Activated CD4-positive, alpha-beta T cell treated with anti-CD3 and anti-CD28 coated beads, Interleukin-2, amount 10 ng/mL, durations not matched to agents 7 days and 5 days (primary cell): Measurements from ENCODE around the gene KCNAB2. TPM values are rescaled to one million over a fixed set of nuclear protein-coding genes. Genes with fewer than 3 reads are reported as not detected.
"Not testable (repeated sequence)": the region's sequence is repeated elsewhere in the genome, so short reads cannot be mapped to it uniquely, and the experiment has no call there.

ENCODE experiments used
- CTCF ChIA-PET: fragments of 350-600 bp; sonication (Branson Sonifier 250); formaldehyde crosslinking; loops from one replicate; lab custom pipeline; 2021; ENCODE audit warnings: antibody characterized with exemption; lab: Charles Lee
- POLR2A ChIA-PET: fragments of 350-600 bp; sonication (Branson Sonifier 250); formaldehyde crosslinking; loops from one replicate; lab custom pipeline; 2021; ENCODE audit warnings: antibody characterized with exemption; lab: Charles Lee
- DNase-seq: peaks from one replicate; pipeline ENCODE4 v3.0.0-alpha.2; 2020
- H3K27ac Mint-ChIP-seq: one replicate; pipeline ENCODE4 v1.8.0; 2021; ENCODE audit warnings: mild to moderate bottlenecking, moderate library complexity, mixed read lengths
- H3K27me3 Mint-ChIP-seq: one replicate; pipeline ENCODE4 v1.8.0; 2021; ENCODE audit warnings: mixed read lengths
- H3K36me3 Mint-ChIP-seq: one replicate; pipeline ENCODE4 v1.8.0; 2021; ENCODE audit warnings: low read depth, mixed read lengths
- H3K4me1 Mint-ChIP-seq: one replicate; pipeline ENCODE4 v1.8.0; 2021; ENCODE audit warnings: mixed read lengths
- H3K4me3 Mint-ChIP-seq: one replicate; pipeline ENCODE4 v1.8.0; 2021; ENCODE audit warnings: mild to moderate bottlenecking, moderate library complexity, mixed read lengths
- H3K9me3 Mint-ChIP-seq: one replicate; pipeline ENCODE4 v1.8.0; 2021; ENCODE audit warnings: mixed read lengths
- total RNA-seq, 2 experiments: library from RNA; stranded (reverse); gene quantifications; one replicate each; pipeline ENCODE4 v1.2.3, GENCODE V29; 2021

KCNAB2 gene
- total RNA-seq, 2 experiments from 2014 or later: 258 to 294 TPM

DNA sequence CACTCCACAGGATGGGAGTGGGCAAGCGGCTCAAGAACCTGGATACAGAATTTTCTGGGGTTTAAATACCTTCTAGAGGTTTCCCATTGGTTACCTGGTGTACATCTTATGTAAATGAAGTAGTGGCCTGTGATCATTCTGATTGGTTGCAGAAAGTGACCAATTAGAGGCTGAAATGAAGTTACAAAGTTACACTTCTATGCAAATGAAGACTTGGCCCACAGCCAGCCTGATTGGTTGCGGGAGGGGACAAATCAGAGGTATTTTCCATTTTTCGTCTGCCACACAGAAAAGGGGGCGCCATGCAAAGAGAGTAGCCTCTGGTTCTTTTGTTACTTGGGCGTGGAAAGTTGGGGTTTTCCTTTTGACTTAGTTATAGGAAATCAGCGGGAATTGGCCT is 8.9 kb downstream of the KCNAB2 start:
- ChIA-PET POLR2A (no interaction called here), CTCF (no interaction called here)
- DNase-seq: no peak
- no peaks in the 10 kb centered on the region for H3K9me3 Mint-ChIP-seq
- peaks cover 10% of the 10 kb centered on the region for H3K4me1 Mint-ChIP-seq
- no peaks in the 10 kb centered on the region for H3K27me3 Mint-ChIP-seq
- H3K4me3 Mint-ChIP-seq: no peak overlapping the region
- no peak overlapping the region for H3K27ac Mint-ChIP-seq
- peaks cover 42% of the 10 kb centered on the region for H3K36me3 Mint-ChIP-seq

- Mint-ChIP-seq H3K4me3 (no peak overlapping the region), H3K4me1 (peaks cover 10% of the 10 kb centered on the region), H3K9me3 (no peaks in the 10 kb centered on the region), H3K27ac (no peak overlapping the region), H3K36me3 (peaks cover 40% of the 10 kb centered on the region), H3K27me3 (no peaks in the 10 kb centered on the region)
- POLR2A ChIA-PET: no interaction called here
- DNase-seq: no peak
- CTCF ChIA-PET: no interaction called here
Measured at GRCh38 chr1:6056572-6056948, 10.9 kb downstream of the KCNAB2 start.

GRCh38 chr1:6057170-6057845 is 11.6 kb downstream of the KCNAB2 start:
- peak overlapping the region; percentile 75 for H3K27ac Mint-ChIP-seq
- ChIA-PET CTCF (no interaction called here), POLR2A (no interaction called here)
- H3K9me3 Mint-ChIP-seq: no peaks in the 10 kb centered on the region
- DNase-seq: no peak
- peaks cover 10% of the 10 kb centered on the region for H3K4me1 Mint-ChIP-seq
- no peak overlapping the region for H3K4me3 Mint-ChIP-seq
- no peaks in the 10 kb centered on the region for H3K27me3 Mint-ChIP-seq
- peaks cover 42% of the 10 kb centered on the region for H3K36me3 Mint-ChIP-seq

DNA sequence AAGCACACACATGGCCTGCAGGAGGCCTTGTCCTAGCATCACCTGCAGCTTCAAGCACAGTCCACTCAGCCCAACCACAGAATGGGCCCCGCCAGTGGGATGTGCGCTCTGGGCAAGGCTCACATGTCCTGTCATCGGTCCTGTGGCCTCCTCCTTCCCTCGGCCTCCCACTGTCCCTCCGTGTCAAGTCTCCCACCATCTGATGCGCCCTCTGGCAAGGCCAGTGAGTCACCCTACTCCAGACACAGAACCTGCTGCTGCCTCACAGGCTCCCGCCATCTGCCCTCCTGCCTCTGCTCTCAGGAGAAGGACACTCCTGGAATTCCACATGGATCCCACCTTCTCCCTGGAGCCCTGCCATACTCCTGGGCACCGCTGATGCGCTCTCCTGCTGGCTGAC is 14.2 kb downstream of the KCNAB2 start:
- H3K27ac Mint-ChIP-seq: no peak overlapping the region
- ChIA-PET POLR2A (no interaction called here), CTCF (no interaction called here)
- no peak overlapping the region for H3K4me3 Mint-ChIP-seq
- no peaks in the 10 kb centered on the region for H3K9me3 Mint-ChIP-seq
- no peaks in the 10 kb centered on the region for H3K27me3 Mint-ChIP-seq
- no peak for DNase-seq
- H3K36me3 Mint-ChIP-seq: peaks cover 26% of the 10 kb centered on the region
- peaks cover 10% of the 10 kb centered on the region for H3K4me1 Mint-ChIP-seq

DNA sequence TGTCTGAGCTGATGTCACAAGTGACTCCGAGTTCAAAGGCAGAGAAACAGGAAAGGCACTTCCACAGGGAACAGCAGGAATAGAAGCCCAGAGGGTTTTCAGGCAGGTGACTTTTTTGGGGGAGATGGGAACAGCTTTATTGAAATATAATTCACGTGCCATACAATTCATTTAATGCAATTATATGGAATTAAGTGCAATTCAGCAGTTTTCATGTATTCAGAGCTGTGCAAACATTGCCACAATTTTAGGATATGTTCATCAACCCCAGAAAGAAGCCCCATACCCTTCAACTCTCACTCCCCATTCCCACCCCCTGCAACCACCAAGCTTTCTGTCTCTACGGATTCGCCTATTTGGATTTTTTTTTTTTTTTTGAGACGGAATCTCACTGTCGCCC is 17.0 kb downstream of the KCNAB2 start:
- POLR2A ChIA-PET: no interaction called here
- Mint-ChIP-seq H3K27me3 (no peaks in the 10 kb centered on the region), H3K36me3 (peaks cover 23% of the 10 kb centered on the region)

DNA sequence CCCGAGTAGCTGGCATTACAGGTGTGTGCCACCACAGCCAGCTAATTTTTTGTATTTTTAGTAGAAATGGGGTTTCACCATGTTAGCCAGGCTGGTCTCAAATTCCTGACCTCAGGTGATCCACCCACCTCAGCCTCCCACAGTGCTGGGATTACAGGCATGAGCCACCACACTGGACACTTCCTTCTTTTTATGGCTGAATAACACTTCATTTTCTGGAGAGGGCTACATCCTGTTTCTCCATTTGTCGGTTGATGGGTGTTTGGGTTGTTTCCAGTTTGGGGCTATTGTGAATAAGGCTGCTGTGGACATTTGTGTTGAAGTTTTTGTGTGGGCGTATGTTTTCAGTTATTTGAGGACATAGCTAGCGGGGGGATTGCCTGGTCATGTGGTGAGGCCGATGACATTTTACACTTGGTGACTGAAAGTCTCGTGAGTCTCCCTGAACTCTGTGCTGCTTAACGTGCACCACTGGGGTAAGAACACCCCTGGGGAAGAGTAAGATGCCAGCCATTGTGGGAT is 17.9 kb downstream of the KCNAB2 start:
- H3K27ac Mint-ChIP-seq, H3K4me3 Mint-ChIP-seq, H3K4me1 Mint-ChIP-seq, POLR2A ChIA-PET, DNase-seq, H3K27me3 Mint-ChIP-seq, H3K9me3 Mint-ChIP-seq: not testable (repeated sequence)
- CTCF ChIA-PET: interaction anchor here (0.7 to 0.8 kb wide), 2 partner anchors 18 to 580 kb away, joined by 3 read pairs; no protein-coding TSS in a partner anchor
- H3K36me3 Mint-ChIP-seq: peaks cover 21% of the 10 kb centered on the region

More for the DNA sequence above, 17.0 kb downstream of the KCNAB2 start:
- H3K9me3 Mint-ChIP-seq: no peaks in the 10 kb centered on the region
- DNase-seq: no peak
- peaks cover 3% of the 10 kb centered on the region for H3K4me1 Mint-ChIP-seq
- CTCF ChIA-PET: interaction anchor here (0.6 kb wide), 1 partner anchor 81 kb away, joined by 4 read pairs; no protein-coding TSS in a partner anchor
- H3K4me3 Mint-ChIP-seq: no peak overlapping the region
- H3K27ac Mint-ChIP-seq: no peak overlapping the region

DNA sequence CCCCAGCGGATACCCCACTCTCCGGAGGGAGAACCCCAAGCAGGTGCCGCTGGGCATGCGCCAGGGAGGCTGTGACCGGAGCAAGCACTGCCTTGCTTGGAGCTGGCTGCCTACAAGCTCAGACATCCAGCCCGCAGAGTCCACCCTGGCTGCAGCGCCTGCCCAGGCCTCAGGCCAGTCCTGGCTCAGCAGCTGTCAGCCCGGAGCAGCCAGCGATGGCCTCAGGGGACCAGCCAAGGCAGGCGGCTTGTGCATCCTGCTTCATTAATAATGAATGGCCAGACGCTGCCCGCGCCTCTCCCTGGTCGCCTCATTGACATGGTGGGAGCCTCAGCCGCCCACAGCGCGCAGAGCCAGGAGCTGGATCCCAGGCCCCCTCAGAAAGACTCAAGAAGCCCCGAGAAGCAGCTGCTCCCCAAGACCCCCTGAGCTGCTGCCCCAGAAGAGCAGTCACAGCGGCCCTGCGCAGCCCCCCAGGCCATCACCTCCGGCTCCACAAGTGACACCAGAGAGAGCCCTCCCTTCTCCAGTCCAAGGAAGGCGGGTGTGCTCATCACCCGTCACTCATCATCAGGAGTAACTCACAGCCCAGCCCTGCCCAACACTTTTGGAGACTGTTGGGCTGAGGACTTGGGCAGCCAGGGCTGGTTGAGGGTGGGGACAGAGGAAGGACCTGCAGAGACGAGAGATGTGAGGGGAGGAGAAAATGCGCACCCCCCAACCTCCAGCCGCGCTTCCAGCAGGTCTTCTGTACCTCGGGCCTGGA is 19.6 kb downstream of the KCNAB2 start:
- no peak overlapping the region for H3K27ac Mint-ChIP-seq
- peaks cover 12% of the 10 kb centered on the region for H3K36me3 Mint-ChIP-seq
- ChIA-PET CTCF (no interaction called here), POLR2A (no interaction called here)
- H3K4me1 Mint-ChIP-seq: no peaks in the 10 kb centered on the region
- no peaks in the 10 kb centered on the region for H3K9me3 Mint-ChIP-seq
- no peak for DNase-seq
- H3K4me3 Mint-ChIP-seq: no peak overlapping the region
- H3K27me3 Mint-ChIP-seq: no peaks in the 10 kb centered on the region

- Mint-ChIP-seq H3K9me3 (no peaks in the 10 kb centered on the region), H3K36me3 (peaks cover 14% of the 10 kb centered on the region), H3K27me3 (no peaks in the 10 kb centered on the region), H3K27ac (peak overlapping the region; percentile 79), H3K4me3 (no peak overlapping the region), H3K4me1 (no peaks in the 10 kb centered on the region)
- CTCF ChIA-PET: no interaction called here
- no peak for DNase-seq
- POLR2A ChIA-PET: no interaction called here
Measured at GRCh38 chr1:6066680-6067079, 21.0 kb downstream of the KCNAB2 start.

DNA sequence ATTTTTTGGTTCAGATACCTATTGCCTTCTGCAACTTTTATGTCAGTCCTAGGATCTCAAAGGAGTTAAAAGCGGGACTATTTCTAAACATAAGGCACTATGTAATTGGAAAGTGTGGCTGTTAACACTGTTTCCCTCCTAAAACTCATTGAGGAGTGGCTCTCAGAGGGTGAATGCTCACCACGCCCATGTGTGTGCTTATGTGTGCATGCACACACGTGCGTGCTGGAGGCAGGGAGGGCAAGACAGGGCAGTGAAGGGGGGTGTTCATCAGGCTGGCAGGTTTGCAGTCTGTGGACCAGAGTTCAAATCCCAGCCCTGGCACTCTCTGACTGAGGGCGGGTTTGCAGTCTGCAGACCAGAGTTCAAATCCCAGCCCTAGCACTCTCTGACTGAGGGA is 22.4 kb downstream of the KCNAB2 start:
- ChIA-PET POLR2A (no interaction called here), CTCF (interaction anchor here (1.2 kb wide), 1 partner anchor 8 kb away, joined by 4 read pairs; no protein-coding TSS in a partner anchor)
- no peaks in the 10 kb centered on the region for H3K4me1 Mint-ChIP-seq
- H3K27ac Mint-ChIP-seq: no peak overlapping the region
- H3K9me3 Mint-ChIP-seq: no peaks in the 10 kb centered on the region
- DNase-seq: no peak
- H3K36me3 Mint-ChIP-seq: peaks cover 7% of the 10 kb centered on the region
- no peak overlapping the region for H3K4me3 Mint-ChIP-seq
- no peaks in the 10 kb centered on the region for H3K27me3 Mint-ChIP-seq

GRCh38 chr1:6068932-6069331 is 23.2 kb downstream of the KCNAB2 start:
- CTCF ChIA-PET: no interaction called here
- DNase-seq: no peak
- Mint-ChIP-seq H3K27me3 (no peaks in the 10 kb centered on the region), H3K27ac (no peak overlapping the region), H3K4me1 (no peaks in the 10 kb centered on the region), H3K4me3 (no peak overlapping the region), H3K9me3 (no peaks in the 10 kb centered on the region), H3K36me3 (peaks cover 7% of the 10 kb centered on the region)
- POLR2A ChIA-PET: no interaction called here

- ChIA-PET CTCF (no interaction called here), POLR2A (no interaction called here)
- H3K9me3 Mint-ChIP-seq: no peaks in the 10 kb centered on the region
- no peak overlapping the region for H3K4me3 Mint-ChIP-seq
- H3K27me3 Mint-ChIP-seq: no peaks in the 10 kb centered on the region
- no peaks in the 10 kb centered on the region for H3K4me1 Mint-ChIP-seq
- no peak for DNase-seq
- peaks cover 9% of the 10 kb centered on the region for H3K36me3 Mint-ChIP-seq
- no peak overlapping the region for H3K27ac Mint-ChIP-seq
Measured at GRCh38 chr1:6069573-6069972, 23.9 kb downstream of the KCNAB2 start.

- POLR2A ChIA-PET: no interaction called here
Measured at GRCh38 chr1:6070450-6070974, 24.8 kb downstream of the KCNAB2 start.

GRCh38 chr1:6071219-6071618 is 25.5 kb downstream of the KCNAB2 start:
- POLR2A ChIA-PET: no interaction called here
- Mint-ChIP-seq H3K36me3 (peaks cover 21% of the 10 kb centered on the region), H3K9me3 (no peaks in the 10 kb centered on the region), H3K4me1 (no peaks in the 10 kb centered on the region), H3K27ac (no peak overlapping the region), H3K4me3 (no peak overlapping the region), H3K27me3 (no peaks in the 10 kb centered on the region)
- CTCF ChIA-PET: no interaction called here
- no peak for DNase-seq

More at GRCh38 chr1:6070450-6070974, 24.8 kb downstream of the KCNAB2 start:
- Mint-ChIP-seq H3K9me3 (no peaks in the 10 kb centered on the region), H3K36me3 (peaks cover 17% of the 10 kb centered on the region), H3K27ac (no peak overlapping the region), H3K4me3 (no peak overlapping the region), H3K4me1 (no peaks in the 10 kb centered on the region), H3K27me3 (no peaks in the 10 kb centered on the region)
- CTCF ChIA-PET: no interaction called here
- no peak for DNase-seq
